GM12872 (cell line): ENCODE data around the gene TDRD15.

Experiments used
- CTCF ChIP-seq: IDR thresholded peaks from 3 replicates; pipeline ENCODE4 v1.5.1; 2011; ENCODE audit warnings: low read depth, mild to moderate bottlenecking, low read length, moderate library complexity; ENCODE audit not compliant: insufficient read depth

Gene TDRD15

DNA sequence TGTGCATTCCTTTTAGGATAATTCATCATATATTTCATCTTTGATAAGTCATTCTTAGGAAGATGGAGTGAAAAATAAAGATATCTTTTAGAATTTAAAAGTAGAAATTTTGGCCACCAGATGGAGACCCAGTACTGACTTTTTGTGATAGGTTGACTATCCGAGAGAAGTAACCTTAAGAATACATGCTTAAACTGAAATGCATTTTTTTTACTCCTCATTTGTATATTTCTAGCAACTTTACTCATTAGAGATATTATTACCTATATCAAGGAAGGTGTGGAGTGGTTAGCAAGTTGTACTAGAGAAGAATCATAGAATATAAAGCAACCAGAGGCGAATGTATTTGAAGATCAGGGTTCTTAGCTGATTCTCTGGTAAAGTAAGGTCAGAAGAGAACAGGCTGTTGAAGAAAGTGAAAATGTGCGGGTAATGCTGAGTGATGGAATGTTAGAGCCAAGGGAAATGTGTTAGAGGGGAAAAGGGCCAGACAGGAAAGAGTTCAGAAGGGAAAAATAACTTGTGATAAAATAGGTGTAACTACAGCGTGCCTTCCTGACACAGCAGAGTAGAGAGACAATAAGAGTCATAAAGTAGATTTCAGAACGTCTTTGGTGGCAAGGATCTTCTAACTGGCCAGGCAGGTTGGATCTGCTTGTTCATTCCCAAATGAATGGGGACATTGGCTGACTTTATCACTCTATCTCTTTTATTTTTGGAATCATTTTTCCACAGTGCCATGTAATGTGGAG is 52.3 kb downstream of the TDRD15 start:
- TF ChIP-seq CTCF, result no peak

- no peak for TF ChIP-seq CTCF
These were observed 58.2 kb downstream of the TDRD15 start for GRCh38 chr2:21181957-21182356.

DNA sequence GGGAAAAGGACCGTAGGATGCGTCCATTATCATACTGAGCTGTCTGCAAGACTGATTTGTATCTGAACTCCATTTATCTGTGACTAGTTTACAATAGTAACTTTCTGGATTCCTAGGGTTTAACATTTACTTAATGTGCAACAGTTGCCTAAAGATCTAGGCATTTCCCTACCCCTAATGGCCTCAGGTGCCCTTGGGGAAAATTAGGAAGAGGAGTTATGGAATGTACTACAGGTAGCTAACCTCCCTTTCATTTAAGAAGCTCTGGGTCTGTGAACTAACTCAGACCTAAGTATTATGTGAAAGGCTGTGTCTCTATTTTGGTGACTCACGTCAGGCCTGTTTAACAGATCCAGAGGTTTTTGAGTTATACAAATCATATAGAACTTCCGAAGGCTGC is 59.5 kb downstream of the TDRD15 start:
- no peak for TF ChIP-seq CTCF

DNA sequence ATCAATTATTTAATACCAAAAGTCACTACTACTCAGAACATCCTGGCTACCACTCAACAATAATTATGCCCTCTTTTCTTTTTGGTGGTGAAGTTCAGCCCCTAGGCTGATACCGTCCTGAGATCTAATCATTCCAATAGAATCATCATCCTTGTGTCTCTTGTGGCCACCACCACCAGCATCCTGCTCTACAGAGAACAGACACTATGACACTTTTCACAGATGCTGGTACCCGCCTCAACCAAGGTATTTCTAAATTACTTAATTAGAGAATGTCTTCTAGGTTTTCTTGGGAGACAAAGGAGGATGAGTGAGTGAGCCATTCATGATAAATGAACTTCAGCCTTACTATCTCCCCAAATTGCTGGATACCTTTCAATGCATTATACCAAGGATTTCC is 60.0 kb downstream of the TDRD15 start:
- TF ChIP-seq CTCF, result no peak

- no peak for TF ChIP-seq CTCF
These were observed 67.8 kb downstream of the TDRD15 start for GRCh38 chr2:21191535-21191934.
